Measurements from ENCODE around the gene SOCS2. TPM values are rescaled to one million over a fixed set of nuclear protein-coding genes. Genes with fewer than 3 reads are reported as not detected.

Gene SOCS2
- polyA plus RNA-seq, 1 donor (not counting 4 experiments of a cell fraction or from before 2014, with no cell fraction given), result 15.0 TPM

GRCh38 chr12:93618891-93619410, 46.5 kb downstream of the SOCS2 start:
- FAIRE-seq, result no peak
- Histone ChIP-seq H3K9me3 (ENCODE audit: control insufficient read depth, low read depth, low read length) (no peaks in the 10 kb centered on the region), H3K4me3 (ENCODE audit: control insufficient read depth in 2 of 3, extremely low read depth in 1 of 3, insufficient read depth in 2 of 3, low read depth in 1 of 3, low read length in 3 of 3) (no peak overlapping the region), H3K27ac (ENCODE audit: control insufficient read depth, insufficient read depth, low read length) (no peak overlapping the region), H3K27me3 (ENCODE audit: control insufficient read depth, extremely low read depth, insufficient read depth, low read length) (no peaks in the 10 kb centered on the region), H2AFZ (ENCODE audit: control insufficient read depth, low read length) (no peak overlapping the region), H3K79me2 (ENCODE audit: control insufficient read depth, insufficient read depth, low read length) (no peaks in the 10 kb centered on the region), H3K9me1 (ENCODE audit: control insufficient read depth, extremely low read depth, insufficient read depth, low read length) (no peaks in the 10 kb centered on the region), H4K20me1 (ENCODE audit: control insufficient read depth, extremely low read depth, insufficient read depth, low read length) (no peaks in the 10 kb centered on the region), H3K9ac (ENCODE audit: control insufficient read depth, extremely low read depth, insufficient read depth, low read length) (no peak overlapping the region), H3K4me1 (ENCODE audit: control insufficient read depth, extremely low read depth, insufficient read depth, low read length) (peaks cover under 1% of the 10 kb centered on the region), H3K4me2 (ENCODE audit: control insufficient read depth, extremely low read depth, insufficient read depth, low read depth, low read length) (no peak overlapping the region), H3K36me3 (ENCODE audit: control insufficient read depth in 2 of 2, extremely low read depth in 1 of 2, insufficient read depth in 2 of 2, low read length in 2 of 2) (no peaks in the 10 kb centered on the region)
- TF ChIP-seq EZH2 (IDR thresholded peaks at IDR 0.05; ENCODE audit: low read length) (no peak), CTCF (optimal IDR thresholded peaks at IDR 0.05 in 1 of 3, IDR thresholded peaks at IDR 0.05 in 1 of 3, conservative IDR thresholded peaks at IDR 0.05 in 1 of 3; ENCODE audit: extremely low read depth in 1 of 3, insufficient read depth in 2 of 3, low read length in 3 of 3) (no peak)
- no peak for DNase-seq (ENCODE audit: low read depth, low spot score)
- dilution Hi-C loops (cut with MboI; ENCODE audit: extremely low pct_ligation_motif_present, low sequenced_read_pairs), result no loop called here

- DNase-seq (ENCODE audit: low read depth, low spot score), result no peak
- H2AFZ ChIP-seq (ENCODE audit: control insufficient read depth, low read length), result no peak overlapping the region
- H3K4me1 ChIP-seq (ENCODE audit: control insufficient read depth, extremely low read depth, insufficient read depth, low read length), result peaks cover 18% of the 10 kb centered on the region
- dilution Hi-C loops (cut with MboI; ENCODE audit: extremely low pct_ligation_motif_present, low sequenced_read_pairs), result no loop called here
- H3K9me1 ChIP-seq (ENCODE audit: control insufficient read depth, extremely low read depth, insufficient read depth, low read length), result no peaks in the 10 kb centered on the region
- H4K20me1 ChIP-seq (ENCODE audit: control insufficient read depth, extremely low read depth, insufficient read depth, low read length), result no peaks in the 10 kb centered on the region
- H3K27me3 ChIP-seq (ENCODE audit: control insufficient read depth, extremely low read depth, insufficient read depth, low read length), result no peaks in the 10 kb centered on the region
- no peaks in the 10 kb centered on the region for H3K36me3 ChIP-seq (ENCODE audit: control insufficient read depth in 2 of 2, extremely low read depth in 1 of 2, insufficient read depth in 2 of 2, low read length in 2 of 2)
- no peak overlapping the region for H3K27ac ChIP-seq (ENCODE audit: control insufficient read depth, insufficient read depth, low read length)
- no peak overlapping the region for H3K4me3 ChIP-seq (ENCODE audit: control insufficient read depth in 2 of 3, extremely low read depth in 1 of 3, insufficient read depth in 2 of 3, low read depth in 1 of 3, low read length in 3 of 3)
- H3K4me2 ChIP-seq (ENCODE audit: control insufficient read depth, extremely low read depth, insufficient read depth, low read depth, low read length), result no peak overlapping the region
- TF ChIP-seq EZH2 (IDR thresholded peaks at IDR 0.05; ENCODE audit: low read length) (no peak), CTCF (optimal IDR thresholded peaks at IDR 0.05 in 1 of 3, IDR thresholded peaks at IDR 0.05 in 1 of 3, conservative IDR thresholded peaks at IDR 0.05 in 1 of 3; ENCODE audit: extremely low read depth in 1 of 3, insufficient read depth in 2 of 3, low read length in 3 of 3) (no peak)
- H3K9me3 ChIP-seq (ENCODE audit: control insufficient read depth, low read depth, low read length), result no peaks in the 10 kb centered on the region
- FAIRE-seq, result no peak
- H3K9ac ChIP-seq (ENCODE audit: control insufficient read depth, extremely low read depth, insufficient read depth, low read length), result no peak overlapping the region
- no peaks in the 10 kb centered on the region for H3K79me2 ChIP-seq (ENCODE audit: control insufficient read depth, insufficient read depth, low read length)
Observed at GRCh38 chr12:93621986-93622385, 49.5 kb downstream of the SOCS2 start.

Measured in keratinocyte (primary cell).